H1 (cell line): Measurements from ENCODE around the gene RTN4RL1. TPM values are rescaled to one million over a fixed set of nuclear protein-coding genes. Genes with fewer than 3 reads are reported as not detected.

ENCODE experiments used
- CBX5 ChIP-seq: fragments of 300-800, 300-1000 bp; sonication (generic); IDR thresholded peaks from 2 replicates; pipeline ENCODE4 v1.7.1; 2016; ENCODE audit warnings: antibody characterized with exemption, low read length, low read depth
- CHD1 ChIP-seq: IDR thresholded peaks from 2 replicates; pipeline ENCODE4 v1.6.1; 2012; ENCODE audit warnings: low read depth, low read length, improper control_type of control experiment
- NANOG ChIP-seq: IDR thresholded peaks from 2 replicates; pipeline ENCODE4 v1.6.1; 2011; ENCODE audit warnings: low read length, low read depth, mild to moderate bottlenecking, inconsistent platforms; ENCODE audit not compliant: insufficient read depth, poor library complexity, severe bottlenecking
- POLR2AphosphoS5 ChIP-seq: IDR thresholded peaks from 2 replicates; pipeline ENCODE4 v1.6.1; 2011; ENCODE audit warnings: low read depth, low read length
- POU5F1 ChIP-seq: IDR thresholded peaks from 2 replicates; pipeline ENCODE4 v1.6.1; 2011; ENCODE audit warnings: low read depth, mild to moderate bottlenecking, low read length, moderate library complexity
- RAD21 ChIP-seq, 2 experiments: IDR thresholded peaks in 1 of 2; conservative IDR thresholded peaks in 1 of 2; 2 replicates each; pipeline ENCODE4 v1.6.1; 2011; ENCODE audit warnings: low read depth in 2 of 2, low read length in 2 of 2, improper control_type of control experiment in 1 of 2, inconsistent platforms in 1 of 2, mild to moderate bottlenecking in 1 of 2, moderate library complexity in 1 of 2
- polyA plus RNA-seq, 7 experiments: library from polyadenylated mRNA; depleted of rRNA in 3 of 7; stranded (reverse) in 5 of 7; unstranded in 2 of 7; fragments of >200 nt in 5 of 7; fragments of 200-250 nt in 2 of 7; gene quantifications; 1 replicate in 5 of 7; 2 replicates in 1 of 7; 4 replicates in 1 of 7; pipeline versions ENCODE4 v1.2.1 to v1.2.3, GENCODE V29; 2011 to 2013; ENCODE audit warnings: missing spikeins in 2 of 7, mixed read lengths in 2 of 7
- total RNA-seq: library from RNA; stranded (reverse); fragmentation: NEBNext Ultra II Directional; extraction: Animal tissue kit (Norgen Biotek cat#: 25700); gene quantifications from 2 replicates; pipeline ENCODE4 v1.2.1, GENCODE V29; 2021
- TF ChIP-seq, protein P1 (sequence below): IDR thresholded peaks from 2 replicates; pipeline ENCODE4 v1.6.1; 2011; ENCODE audit warnings: low read length, improper control_type of control experiment
- TF ChIP-seq, protein P2 (sequence below): IDR thresholded peaks from 2 replicates; pipeline ENCODE4 v1.6.1; 2011; ENCODE audit warnings: low read depth, mild to moderate bottlenecking, low read length; ENCODE audit not compliant: insufficient read depth

RTN4RL1 gene
- total and polyA plus RNA-seq, 2 of the 8 experiments (the other 6 are each of a cell fraction or from before 2014, with no cell fraction given) = 0.09 TPM; not detected in 1

DNA sequence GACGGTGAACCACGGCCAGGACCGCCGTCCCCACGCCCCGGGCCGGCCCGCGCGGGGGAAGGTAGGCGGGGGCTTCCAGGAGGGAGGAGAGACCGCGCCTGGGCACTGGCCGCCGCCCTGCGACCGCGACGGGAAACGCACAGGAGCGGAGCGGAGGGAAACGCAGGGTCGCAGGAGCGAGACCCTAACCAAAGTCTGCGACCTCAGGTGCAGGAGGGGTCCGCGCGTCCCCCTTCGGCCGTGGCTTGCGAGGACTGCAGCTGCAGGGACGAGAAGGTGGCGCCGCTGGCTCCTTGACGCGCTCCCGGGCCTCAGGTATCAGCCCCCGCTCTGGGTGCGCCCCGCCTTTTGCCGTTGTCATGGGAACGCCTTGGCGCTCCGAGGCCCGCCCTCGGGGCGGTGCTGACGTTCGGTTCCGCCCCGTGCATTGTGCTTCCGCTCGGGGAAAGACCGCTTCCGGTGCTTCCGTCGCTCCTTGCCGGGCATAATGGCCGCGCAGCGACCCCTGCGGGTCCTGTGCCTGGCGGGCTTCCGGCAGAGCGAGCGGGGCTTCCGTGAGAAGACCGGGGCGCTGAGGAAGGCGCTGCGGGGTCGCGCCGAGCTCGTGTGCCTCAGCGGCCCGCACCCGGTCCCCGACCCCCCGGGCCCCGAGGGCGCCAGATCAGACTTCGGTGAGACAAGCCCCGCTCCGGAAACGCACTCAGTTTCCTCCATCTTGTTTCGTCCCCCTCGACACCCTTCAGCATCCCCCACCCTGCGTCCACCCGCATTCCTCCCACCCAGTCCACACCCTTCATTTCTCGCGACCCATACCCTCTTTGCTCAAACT lies 16.6 kb upstream of the RTN4RL1 start, which contains the start of gene OVCA2 (continued):
- TF ChIP-seq NANOG (peak; percentile 33), POU5F1 (no peak), POLR2AphosphoS5 (peak; percentile 81), CHD1 (no peak), CBX5 (no peak), RAD21 (IDR thresholded peaks at IDR 0.05 in 1 of 2, conservative IDR thresholded peaks at IDR 0.05 in 1 of 2; ENCODE audit: low read depth in 2 of 2, low read length in 2 of 2) (peak; percentile 58 to 75)
- TF ChIP-seq, protein P1, sequence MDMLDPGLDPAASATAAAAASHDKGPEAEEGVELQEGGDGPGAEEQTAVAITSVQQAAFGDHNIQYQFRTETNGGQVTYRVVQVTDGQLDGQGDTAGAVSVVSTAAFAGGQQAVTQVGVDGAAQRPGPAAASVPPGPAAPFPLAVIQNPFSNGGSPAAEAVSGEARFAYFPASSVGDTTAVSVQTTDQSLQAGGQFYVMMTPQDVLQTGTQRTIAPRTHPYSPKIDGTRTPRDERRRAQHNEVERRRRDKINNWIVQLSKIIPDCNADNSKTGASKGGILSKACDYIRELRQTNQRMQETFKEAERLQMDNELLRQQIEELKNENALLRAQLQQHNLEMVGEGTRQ = no peak
- TF ChIP-seq, protein P2, sequence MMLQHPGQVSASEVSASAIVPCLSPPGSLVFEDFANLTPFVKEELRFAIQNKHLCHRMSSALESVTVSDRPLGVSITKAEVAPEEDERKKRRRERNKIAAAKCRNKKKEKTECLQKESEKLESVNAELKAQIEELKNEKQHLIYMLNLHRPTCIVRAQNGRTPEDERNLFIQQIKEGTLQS = no peak
